ENCODE measurements around the gene SMYD3.

GRCh38 chr1:246200225-246200624 is 306.9 kb downstream of the SMYD3 start:
- TF ChIP-seq POLR2AphosphoS5 (IDR thresholded peaks at IDR 0.05), result no peak
- no peak for TF ChIP-seq CTCF (IDR thresholded peaks at IDR 0.05 in 8 of 11, conservative IDR thresholded peaks at IDR 0.05 in 3 of 11)

All from spleen (tissue), 7 donors.